Activated T-cell treated with anti-CD3 and anti-CD28 coated beads, Interleukin-2, amount 50 U/mL, for 72 hours (primary cell): ENCODE measurements around the gene BHLHE23. TPM values are rescaled to one million over a fixed set of nuclear protein-coding genes. Genes with fewer than 3 reads are reported as not detected.
A peak's percentile ranks its signal among the peaks of the same experiment; 100 is the strongest.

ENCODE experiments used
- ATAC-seq, 2 donors: fragments of 150-1000 bp; cut with Tn5 transposase; replicated peaks in 1 of 2; 2 replicates each; pipeline ENCODE4 v1.10.0; 2021; ENCODE audit warnings: moderate library complexity in 2 of 2, mild to moderate bottlenecking in 1 of 2
- DNase-seq, 2 donors: peaks; one replicate each; pipeline ENCODE4 v3.0.0; 2021 to 2022; ENCODE audit warnings: mixed read lengths in 1 of 2
- H3K27ac Mint-ChIP-seq: one replicate; pipeline ENCODE4 v1.8.0; 2022; ENCODE audit warnings: mild to moderate bottlenecking, moderate library complexity, mixed read lengths
- H3K27me3 Mint-ChIP-seq: one replicate; pipeline ENCODE4 v1.8.0; 2022; ENCODE audit warnings: low read depth, mixed read lengths
- H3K36me3 Mint-ChIP-seq, 2 donors: one replicate each; pipeline ENCODE4 v1.8.0; 2022; ENCODE audit warnings: mixed read lengths in 2 of 2, mild to moderate bottlenecking in 1 of 2; ENCODE audit not compliant: insufficient read depth in 2 of 2
- H3K4me1 Mint-ChIP-seq: one replicate; pipeline ENCODE4 v1.8.0; 2022; ENCODE audit warnings: low read depth, mixed read lengths
- H3K4me3 Mint-ChIP-seq, 2 donors: one replicate each; pipeline ENCODE4 v1.8.0; 2022; ENCODE audit warnings: mild to moderate bottlenecking in 2 of 2, mixed read lengths in 2 of 2, moderate library complexity in 2 of 2
- H3K9me3 Mint-ChIP-seq, 2 donors: one replicate each; pipeline ENCODE4 v1.8.0; 2022; ENCODE audit warnings: mixed read lengths in 2 of 2
- total RNA-seq, 2 donors: library from RNA; stranded (reverse); gene quantifications; one replicate each; pipeline ENCODE4 v1.2.3, GENCODE V29; 2022

The BHLHE23 gene
- total RNA-seq, 2 donors from 2014 or later, result not detected

DNA sequence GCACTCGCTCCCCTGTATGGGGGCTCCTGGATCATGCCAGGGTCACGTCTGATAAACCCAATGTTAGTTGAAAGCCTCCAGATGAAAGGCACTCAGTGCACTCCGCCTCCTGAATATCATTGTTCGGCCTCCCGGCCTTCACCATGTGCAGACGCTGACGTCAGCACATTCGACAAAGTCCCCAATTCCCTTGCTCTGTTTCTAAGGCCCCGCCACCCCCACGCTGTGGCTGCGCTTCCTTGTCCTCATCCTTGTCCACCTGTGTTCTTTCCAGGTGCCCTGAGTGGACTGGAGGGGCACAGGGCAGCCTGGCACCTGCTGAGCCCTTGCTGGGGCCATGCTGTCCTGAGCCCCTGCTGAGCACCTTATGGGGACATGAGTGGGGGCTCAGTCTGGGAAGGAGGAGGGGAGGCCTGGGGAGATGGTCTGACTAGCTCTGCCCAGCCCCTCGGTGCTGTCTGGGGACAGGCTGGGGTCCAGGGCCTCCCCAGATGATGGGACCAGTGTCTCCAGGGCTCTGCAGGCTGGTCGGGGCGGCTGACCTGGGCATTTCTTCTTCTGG lies 9.8 kb upstream of the BHLHE23 start:
- ATAC-seq, result no peak
- Mint-ChIP-seq H3K4me3 (no peak overlapping the region), H3K4me1 (no peaks in the 10 kb centered on the region), H3K9me3 (peaks cover 2 to 7% of the 10 kb centered on the region in 2 donors), H3K36me3 (peaks cover 8 to 9% of the 10 kb centered on the region in 2 donors), H3K27ac (no peak overlapping the region), H3K27me3 (peaks cover 28% of the 10 kb centered on the region)
- no peak for DNase-seq

GRCh38 chr20:63015662-63016361 lies 9.0 kb upstream of the BHLHE23 start:
- Mint-ChIP-seq H3K27me3 (peaks cover 35% of the 10 kb centered on the region), H3K4me3 (no peak overlapping the region), H3K27ac (no peak overlapping the region), H3K4me1 (no peaks in the 10 kb centered on the region), H3K9me3 (peaks cover 2 to 7% of the 10 kb centered on the region in 2 donors), H3K36me3 (peaks cover 8 to 9% of the 10 kb centered on the region in 2 donors)
- DNase-seq, result no peak
- ATAC-seq, result no peak

GRCh38 chr20:63015147-63015661 lies 8.4 kb upstream of the BHLHE23 start:
- H3K27ac Mint-ChIP-seq, result no peak overlapping the region
- H3K36me3 Mint-ChIP-seq, result peaks cover 8 to 9% of the 10 kb centered on the region in 2 donors
- ATAC-seq (no peak), DNase-seq (no peak)
- H3K4me3 Mint-ChIP-seq, result no peak overlapping the region
- peaks cover 41% of the 10 kb centered on the region for H3K27me3 Mint-ChIP-seq
- peaks cover 2 to 7% of the 10 kb centered on the region in 2 donors for H3K9me3 Mint-ChIP-seq
- peaks cover 5% of the 10 kb centered on the region for H3K4me1 Mint-ChIP-seq

- Mint-ChIP-seq H3K36me3 (peaks cover 8 to 9% of the 10 kb centered on the region in 2 donors), H3K27me3 (peaks cover 45% of the 10 kb centered on the region), H3K27ac (no peak overlapping the region), H3K4me3 (no peak overlapping the region), H3K4me1 (peaks cover 9% of the 10 kb centered on the region), H3K9me3 (peaks cover 2 to 7% of the 10 kb centered on the region in 2 donors)
- DNase-seq, result no peak
- no peak for ATAC-seq
These were observed 7.9 kb upstream of the BHLHE23 start for GRCh38 chr20:63014710-63015109.

GRCh38 chr20:63014287-63014686 lies 7.5 kb upstream of the BHLHE23 start:
- ATAC-seq, result no peak
- Mint-ChIP-seq H3K36me3 (peaks cover 8 to 9% of the 10 kb centered on the region in 2 donors), H3K27me3 (peaks cover 45% of the 10 kb centered on the region), H3K4me3 (no peak overlapping the region), H3K4me1 (peaks cover 11% of the 10 kb centered on the region), H3K9me3 (peaks cover 2 to 7% of the 10 kb centered on the region in 2 donors), H3K27ac (no peak overlapping the region)
- no peak for DNase-seq

DNA sequence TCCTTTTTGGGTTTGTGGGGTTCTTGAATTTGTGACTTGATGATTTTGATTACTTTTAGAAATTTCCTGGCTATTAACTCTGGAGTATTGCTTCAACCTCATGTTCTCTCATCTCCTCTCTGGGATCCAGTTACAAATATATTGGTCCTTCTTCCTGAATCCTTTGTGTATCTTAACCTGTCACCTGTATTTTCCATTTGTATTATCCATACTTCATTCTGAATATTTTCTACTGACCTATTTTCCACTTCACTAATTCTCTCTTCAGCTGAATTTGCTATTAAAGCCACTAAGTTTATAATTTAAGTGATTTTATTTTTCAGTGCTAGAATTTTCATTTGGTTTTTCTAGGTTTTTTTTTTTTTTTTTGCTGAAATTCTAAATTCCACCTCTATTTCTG lies 6.4 kb upstream of the BHLHE23 start:
- ATAC-seq, result no peak
- Mint-ChIP-seq H3K9me3 (peaks cover 2 to 7% of the 10 kb centered on the region in 2 donors), H3K4me1 (peaks cover 22% of the 10 kb centered on the region), H3K27ac (no peak overlapping the region), H3K36me3 (peaks cover 8 to 9% of the 10 kb centered on the region in 2 donors), H3K27me3 (peaks cover 56% of the 10 kb centered on the region), H3K4me3 (no peak overlapping the region)
- no peak for DNase-seq

DNA sequence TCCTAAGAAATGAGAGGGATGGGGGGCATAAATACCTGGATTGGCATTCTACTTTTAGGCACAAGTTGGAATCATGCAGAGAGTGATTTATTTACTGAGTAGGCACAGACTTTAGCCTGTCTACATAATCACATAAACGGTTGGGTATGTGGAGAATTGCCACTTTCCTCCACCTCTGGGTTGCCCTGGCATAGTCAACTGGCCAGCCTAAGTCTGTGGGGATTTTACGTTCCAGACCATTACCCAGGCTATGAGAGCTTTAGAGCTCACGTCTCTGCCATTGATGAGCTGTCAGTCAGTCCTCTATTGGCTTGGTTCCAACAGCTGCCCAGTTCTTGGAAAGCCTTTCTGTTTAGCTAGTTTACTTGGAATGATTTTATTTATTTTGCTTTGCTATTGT lies 5.0 kb upstream of the BHLHE23 start:
- peaks cover 61% of the 10 kb centered on the region for H3K27me3 Mint-ChIP-seq
- DNase-seq, result no peak
- peaks cover 2 to 7% of the 10 kb centered on the region in 2 donors for H3K9me3 Mint-ChIP-seq
- no peak overlapping the region for H3K4me3 Mint-ChIP-seq
- no peak for ATAC-seq
- peaks cover 23% of the 10 kb centered on the region for H3K4me1 Mint-ChIP-seq
- peaks cover 8 to 9% of the 10 kb centered on the region in 2 donors for H3K36me3 Mint-ChIP-seq
- H3K27ac Mint-ChIP-seq, result no peak overlapping the region

DNA sequence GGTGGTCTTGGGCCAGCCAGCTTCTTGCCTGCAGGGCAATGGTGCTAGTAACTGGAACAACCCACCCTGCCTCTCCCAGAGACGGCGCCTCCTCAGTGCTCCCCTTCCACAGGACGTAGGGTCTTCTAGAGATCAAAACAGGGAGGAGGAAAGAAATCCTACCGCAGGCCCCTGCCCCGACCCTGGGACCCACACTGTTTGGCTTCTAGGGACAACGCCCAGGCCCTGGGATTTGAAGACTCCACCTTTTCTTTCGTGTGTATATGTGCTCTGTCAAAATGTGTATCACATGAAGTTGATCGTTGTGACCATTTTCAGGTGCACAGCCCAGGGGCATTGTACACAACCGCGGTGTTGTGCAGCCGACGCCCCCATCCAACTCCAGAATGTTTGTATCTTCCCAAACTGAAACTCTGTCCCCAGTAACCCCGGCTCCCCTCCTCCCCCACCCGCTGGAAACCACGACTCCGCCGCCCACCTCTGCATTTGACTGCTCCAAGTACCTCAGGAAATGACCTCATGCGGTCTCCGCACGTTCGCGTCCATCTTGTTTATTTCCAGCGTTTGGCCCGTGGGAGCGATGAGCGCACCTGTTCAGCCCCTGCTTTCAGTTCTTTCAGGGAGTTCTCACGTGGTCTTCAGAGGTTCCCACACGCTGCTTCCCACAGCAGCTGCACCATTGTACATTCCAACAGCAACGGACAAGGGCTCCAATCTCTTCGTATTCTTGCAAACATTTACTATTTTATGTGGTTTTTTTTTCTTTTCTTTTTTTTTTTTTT lies 3.4 kb upstream of the BHLHE23 start:
- Mint-ChIP-seq H3K9me3 (peaks cover 2 to 7% of the 10 kb centered on the region in 2 donors), H3K27ac (no peak overlapping the region), H3K36me3 (peaks cover 8 to 9% of the 10 kb centered on the region in 2 donors), H3K4me1 (peaks cover 23% of the 10 kb centered on the region), H3K27me3 (peaks cover 58% of the 10 kb centered on the region), H3K4me3 (peak overlapping the region; percentile 74 to 94)
- DNase-seq (peak; percentile 60 to 81), ATAC-seq (peak; percentile 67 to 69)

GRCh38 chr20:63009045-63009961 lies 2.5 kb upstream of the BHLHE23 start:
- no peak overlapping the region for H3K27ac Mint-ChIP-seq
- peak; percentile 76 to 83 for ATAC-seq
- peaks cover 54% of the 10 kb centered on the region for H3K27me3 Mint-ChIP-seq
- peaks cover 8 to 9% of the 10 kb centered on the region in 2 donors for H3K36me3 Mint-ChIP-seq
- H3K4me1 Mint-ChIP-seq, result peaks cover 23% of the 10 kb centered on the region
- peak; percentile 85 to 88 for DNase-seq
- peaks cover 2 to 7% of the 10 kb centered on the region in 2 donors for H3K9me3 Mint-ChIP-seq
- peak overlapping the region; percentile 74 to 94 for H3K4me3 Mint-ChIP-seq

DNA sequence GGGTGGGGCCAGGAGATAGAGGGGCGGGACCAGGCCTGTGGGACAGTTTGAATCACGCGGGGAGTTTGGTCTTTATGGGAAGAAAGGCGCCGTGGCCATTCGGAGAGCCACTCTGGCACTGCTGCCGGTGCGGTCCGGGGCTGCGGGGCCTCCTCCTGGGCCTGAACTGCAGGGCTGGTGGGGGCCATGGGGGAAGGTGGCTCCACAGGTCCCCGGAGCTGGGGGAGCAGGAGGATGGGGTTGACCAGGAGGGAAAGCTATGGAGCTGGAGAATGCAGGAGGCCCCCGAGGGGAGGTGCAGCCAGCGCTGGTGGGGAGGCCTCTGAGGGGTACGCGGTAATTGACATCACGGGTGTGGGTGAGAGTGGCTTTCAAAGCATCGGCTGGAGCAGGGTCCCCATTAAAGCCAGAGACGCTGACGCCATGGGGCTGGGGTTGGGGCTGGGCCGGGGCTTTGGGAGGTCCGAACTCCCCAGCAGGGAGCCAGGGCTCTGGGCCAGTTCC lies 1.8 kb upstream of the BHLHE23 start:
- H3K27me3 Mint-ChIP-seq, result peaks cover 56% of the 10 kb centered on the region

GRCh38 chr20:63007646-63008488 lies 1.1 kb upstream of the BHLHE23 start:
- DNase-seq (no peak), ATAC-seq (no peak)
- Mint-ChIP-seq H3K4me1 (peaks cover 23% of the 10 kb centered on the region), H3K9me3 (peaks cover 0 to under 1% of the 10 kb centered on the region in 2 donors), H3K27me3 (peaks cover 63% of the 10 kb centered on the region), H3K36me3 (no peaks in the 10 kb centered on the region), H3K4me3 (peak overlapping the region in 1 of 2 donors; percentile 94), H3K27ac (no peak overlapping the region)

More for the DNA sequence above, 1.8 kb upstream of the BHLHE23 start:
- peaks cover 0 to 7% of the 10 kb centered on the region in 2 donors for H3K9me3 Mint-ChIP-seq
- peaks cover 4 to 5% of the 10 kb centered on the region in 2 donors for H3K36me3 Mint-ChIP-seq
- ATAC-seq (peak; percentile 1 to 5), DNase-seq (no peak)
- peak overlapping the region; percentile 12 to 94 for H3K4me3 Mint-ChIP-seq
- H3K4me1 Mint-ChIP-seq, result peaks cover 23% of the 10 kb centered on the region
- no peak overlapping the region for H3K27ac Mint-ChIP-seq
